Fibroblast of the aortic adventitia (primary cell): ENCODE data around the gene NCAPG. TPM values are rescaled to one million over a fixed set of nuclear protein-coding genes. Genes with fewer than 3 reads are reported as not detected.
"Not testable (repeated sequence)": the region's sequence is repeated elsewhere in the genome, so short reads cannot be mapped to it uniquely, and the experiment has no call there.

Experiments
- DNase-seq: peaks from one replicate; pipeline ENCODE4 v3.0.0-alpha.2; 2010; ENCODE audit warnings: low read depth
- H3K4me3 ChIP-seq: 2 replicates; pipeline ENCODE4 v1.5.1; 2011; ENCODE audit warnings: low read depth, mild to moderate bottlenecking, control low read depth, low read length, moderate library complexity
- CTCF ChIP-seq: IDR thresholded peaks from 2 replicates; pipeline ENCODE4 v1.5.1; 2011; ENCODE audit warnings: mild to moderate bottlenecking, low read length, control low read depth, inconsistent platforms; ENCODE audit not compliant: insufficient read depth
- total RNA-seq: library from RNA; depleted of rRNA; stranded (reverse); fragments of >200 nt; gene quantifications from 2 replicates; pipeline ENCODE4 v1.2.3, GENCODE V29; 2012; ENCODE audit warnings: low replicate concordance

The NCAPG gene
- total RNA-seq, 1 donor, result 60.1 TPM

DNA sequence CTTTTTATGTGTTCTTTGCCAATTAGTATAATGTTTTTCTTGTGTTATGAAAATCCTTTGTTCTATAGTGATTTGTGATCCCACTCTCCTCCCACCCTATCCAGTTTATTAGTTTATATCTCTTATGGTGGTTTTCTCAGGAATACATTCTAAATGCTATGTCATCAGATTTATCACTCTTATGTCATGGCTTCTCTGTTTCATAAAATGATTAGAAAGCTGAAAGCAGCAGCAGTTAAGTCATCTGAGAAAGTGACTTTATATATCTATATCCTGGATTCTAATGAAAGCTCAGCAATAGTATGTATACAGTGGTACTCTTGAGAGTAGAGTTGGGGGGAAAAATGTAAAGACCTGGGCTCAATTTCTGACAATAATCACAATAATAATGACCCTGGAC lies 41.2 kb downstream of the NCAPG start:
- no peak for DNase-seq
- TF ChIP-seq CTCF, result no peak
- H3K4me3 ChIP-seq, result no peak overlapping the region

DNA sequence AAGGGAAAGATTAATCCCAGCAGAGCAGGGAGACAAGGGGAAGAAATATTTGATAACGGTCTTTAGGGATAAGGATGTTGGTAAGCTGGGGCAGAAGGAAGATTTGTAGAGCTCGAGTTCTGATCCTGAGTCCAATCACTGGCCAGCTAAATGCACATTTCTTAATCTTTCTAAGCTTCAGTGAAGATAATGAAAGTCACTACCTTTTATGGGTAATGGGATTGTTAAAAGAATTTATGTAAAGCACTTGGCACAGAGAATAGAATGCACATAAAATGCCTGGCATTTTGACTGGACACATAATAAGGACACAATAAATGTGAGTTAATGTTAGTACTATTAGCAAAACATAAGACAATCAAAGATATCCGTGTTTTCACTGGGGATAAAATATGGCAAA lies 43.3 kb downstream of the NCAPG start:
- no peak for TF ChIP-seq CTCF
- H3K4me3 ChIP-seq, result no peak overlapping the region
- DNase-seq, result no peak

DNA sequence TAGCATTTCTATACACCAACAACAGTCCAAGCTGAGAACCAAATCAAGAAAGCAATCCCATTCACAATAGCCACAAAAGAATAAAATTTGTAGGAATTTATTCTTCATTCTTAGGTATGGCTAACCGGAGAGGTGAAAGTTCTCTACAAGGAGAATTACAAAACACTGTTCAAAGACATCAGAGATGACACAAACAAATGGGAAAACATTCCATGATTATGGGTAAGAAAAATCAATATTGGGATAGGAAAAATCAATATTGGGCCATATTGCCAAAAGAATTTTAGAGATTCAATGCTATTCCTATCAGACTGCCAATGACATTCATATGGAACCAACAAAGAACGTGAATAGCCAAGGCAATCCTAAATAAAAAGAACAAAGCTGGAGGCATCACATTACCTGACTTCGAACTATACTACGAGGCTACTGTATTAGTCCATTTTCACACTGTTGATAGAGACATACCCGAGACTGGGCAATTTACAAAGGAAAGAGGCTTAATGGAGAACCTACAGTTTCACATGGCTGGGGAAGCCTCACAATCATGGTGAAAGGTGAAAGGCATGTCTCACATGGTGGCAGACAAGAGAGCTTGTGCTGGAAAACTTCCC lies 49.1 kb downstream of the NCAPG start:
- H3K4me3 ChIP-seq, result no peak overlapping the region
- TF ChIP-seq CTCF, result no peak
- DNase-seq, result no peak

DNA sequence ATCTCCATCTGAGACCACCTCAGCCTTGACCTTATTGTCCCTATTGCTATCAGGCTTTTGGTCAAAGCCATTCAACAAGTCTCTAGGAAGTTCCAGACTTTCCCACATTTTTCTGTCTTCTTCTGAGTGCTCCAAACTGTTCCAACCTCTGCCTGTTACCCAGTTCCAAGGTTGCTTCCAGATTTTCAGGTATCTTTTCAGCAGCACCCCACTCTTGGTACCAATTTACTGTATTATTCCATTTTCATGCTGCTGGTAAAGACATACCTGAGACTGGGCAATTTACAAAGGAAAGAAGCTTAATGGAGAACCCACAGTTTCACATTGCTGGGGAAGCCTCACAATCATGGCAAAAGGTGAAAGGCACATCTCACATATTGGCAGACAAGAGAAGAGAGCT lies 51.1 kb downstream of the NCAPG start:
- DNase-seq, H3K4me3 ChIP-seq: not testable (repeated sequence)

DNA sequence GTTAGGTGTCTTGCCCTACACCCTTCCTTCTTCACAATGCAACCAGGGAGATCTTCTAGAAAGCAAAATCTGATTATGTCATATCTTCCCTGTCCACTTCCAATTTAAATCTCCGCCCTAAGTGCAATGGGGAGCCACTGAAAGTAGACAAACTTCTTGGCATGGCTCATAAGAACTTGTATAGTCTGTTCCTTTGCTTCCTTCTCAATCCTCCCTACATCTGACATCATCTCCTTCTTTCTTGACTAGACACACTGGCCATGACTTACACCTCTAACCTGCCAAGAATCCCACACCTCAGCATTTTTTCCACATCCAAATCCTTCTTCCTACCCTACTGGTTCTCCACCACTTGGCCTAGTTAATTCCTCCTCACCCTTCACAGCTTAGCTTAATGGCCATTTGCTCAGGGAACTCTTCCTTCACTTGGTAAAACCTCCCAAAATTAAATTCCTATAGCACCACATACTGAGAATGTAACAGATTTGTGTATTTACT lies 55.1 kb downstream of the NCAPG start:
- no peak for TF ChIP-seq CTCF
- H3K4me3 ChIP-seq, result no peak overlapping the region
- no peak for DNase-seq

DNA sequence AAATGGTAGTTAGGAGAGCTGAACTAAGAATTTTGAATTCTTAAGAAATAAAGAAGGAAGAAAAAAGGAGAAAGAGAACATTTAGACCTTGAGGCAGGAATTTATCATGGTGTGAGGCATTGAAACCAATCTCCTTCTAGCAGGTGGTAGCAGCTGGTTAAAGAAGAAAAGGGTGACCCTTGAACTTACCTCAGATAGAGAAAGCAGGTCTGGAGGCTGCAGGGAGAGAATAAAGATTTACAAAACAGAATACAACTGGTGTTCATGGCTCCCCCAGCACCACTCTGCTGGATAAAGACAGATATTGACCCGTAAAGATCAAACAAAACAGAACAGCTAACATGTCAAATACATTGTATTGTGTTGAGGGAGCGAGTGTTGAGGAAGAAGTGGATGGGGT lies 56.0 kb downstream of the NCAPG start:
- no peak for TF ChIP-seq CTCF
- no peak overlapping the region for H3K4me3 ChIP-seq
- DNase-seq, result no peak

GRCh38 chr4:17867276-17867675 lies 56.5 kb downstream of the NCAPG start:
- H3K4me3 ChIP-seq, result no peak overlapping the region
- no peak for DNase-seq
- TF ChIP-seq CTCF, result no peak
